Subcutaneous abdominal adipose tissue (tissue), 5 donors: ENCODE measurements around the gene RNF6.
A peak's percentile ranks its signal among the peaks of the same experiment; 100 is the strongest.
"Not testable (repeated sequence)": the region's sequence is repeated elsewhere in the genome, so short reads cannot be mapped to it uniquely, and the experiment has no call there.

Source experiments
- H3K27ac ChIP-seq: one replicate; pipeline ENCODE4 v1.7.0; 2013; ENCODE audit warnings: low read depth, mild to moderate bottlenecking, inconsistent platforms, low read length, moderate library complexity
- H3K27me3 ChIP-seq, 5 donors: one replicate each; pipeline ENCODE4 v1.7.0; 2013; ENCODE audit warnings: low read length in 5 of 5, inconsistent platforms in 1 of 5; ENCODE audit not compliant: control insufficient read depth in 5 of 5, insufficient read depth in 4 of 5
- H3K36me3 ChIP-seq, 5 donors: one replicate each; pipeline ENCODE4 v1.7.0; 2013; ENCODE audit warnings: low read length in 5 of 5; ENCODE audit not compliant: control insufficient read depth in 5 of 5, insufficient read depth in 5 of 5
- H3K4me1 ChIP-seq, 5 donors: one replicate each; pipeline ENCODE4 v1.7.0; 2013; ENCODE audit warnings: low read length in 5 of 5, mild to moderate bottlenecking in 3 of 5, moderate library complexity in 1 of 5; ENCODE audit not compliant: control insufficient read depth in 5 of 5, insufficient read depth in 5 of 5
- H3K4me3 ChIP-seq, 5 donors: one replicate each; pipeline ENCODE4 v1.7.0; 2013; ENCODE audit warnings: low read length in 5 of 5, low read depth in 1 of 5
- H3K9ac ChIP-seq, 5 donors: one replicate each; pipeline ENCODE4 v1.7.0; 2013; ENCODE audit warnings: low read length in 5 of 5, mild to moderate bottlenecking in 4 of 5, moderate library complexity in 3 of 5
- H3K9me3 ChIP-seq, 5 donors: one replicate each; pipeline ENCODE4 v1.7.0; 2013; ENCODE audit warnings: low read length in 5 of 5; ENCODE audit not compliant: control insufficient read depth in 5 of 5
- donor health status: healthy.
- donor health status: healthy.
- donor health status: healthy.
- donor health status: healthy.
- donor health status: healthy.

The RNF6 gene

GRCh38 chr13:26253787-26254582, 31.9 kb upstream of the RNF6 start, which contains the start of gene CDK8:
CDK8 (plus strand) TSS chr13:26254129; CDS start chr13:26254642, 513 bp downstream.
- Histone ChIP-seq H3K4me1 (peaks cover 0 to 19% (median 16%) of the 10 kb centered on the region in 5 donors), H3K36me3 (no peaks in the 10 kb centered on the region), H3K9ac (peak within 1 kb of the TSS; percentile 70 to 88 (median 84)), H3K27ac (peak within 1 kb of the TSS; percentile 89), H3K9me3 (no peaks in the 10 kb centered on the region), H3K27me3 (no peaks in the 10 kb centered on the region), H3K4me3 (peak within 1 kb of the TSS; percentile 77 to 98 (median 87))

GRCh38 chr13:26253262-26253786, 31.2 kb upstream of the RNF6 start:
- Histone ChIP-seq H3K9ac (peak overlapping the region in 3 of 5 donors; percentile 84 to 88 (median 86)), H3K4me3 (peak overlapping the region; percentile 27 to 98 (median 87)), H3K27ac (peak overlapping the region; percentile 89)

GRCh38 chr13:26252006-26252405, 29.9 kb upstream of the RNF6 start:
- not testable (repeated sequence) for H3K4me3 ChIP-seq, H3K9ac ChIP-seq, H3K27ac ChIP-seq, H3K36me3 ChIP-seq, H3K27me3 ChIP-seq, H3K9me3 ChIP-seq
- peaks cover 0 to 19% (median 16%) of the 10 kb centered on the region in 5 donors for H3K4me1 ChIP-seq

More at GRCh38 chr13:26253262-26253786, 31.2 kb upstream of the RNF6 start:
- peaks cover 0 to 19% (median 16%) of the 10 kb centered on the region in 5 donors for H3K4me1 ChIP-seq
- H3K9me3 ChIP-seq: no peaks in the 10 kb centered on the region
- no peaks in the 10 kb centered on the region for H3K36me3 ChIP-seq
- no peaks in the 10 kb centered on the region for H3K27me3 ChIP-seq

- peaks cover 0 to under 1% (median 0%) of the 10 kb centered on the region in 5 donors for H3K4me1 ChIP-seq
- no peaks in the 10 kb centered on the region for H3K36me3 ChIP-seq
- no peak overlapping the region for H3K27ac ChIP-seq
- no peaks in the 10 kb centered on the region for H3K9me3 ChIP-seq
- no peak overlapping the region for H3K9ac ChIP-seq
- no peak overlapping the region for H3K4me3 ChIP-seq
- no peaks in the 10 kb centered on the region for H3K27me3 ChIP-seq
Measured at GRCh38 chr13:26249551-26249950, 27.4 kb upstream of the RNF6 start.

- no peak overlapping the region for H3K9ac ChIP-seq
- no peaks in the 10 kb centered on the region for H3K4me1 ChIP-seq
- H3K27ac ChIP-seq: no peak overlapping the region
- H3K9me3 ChIP-seq: peaks cover 0 to under 1% (median 0%) of the 10 kb centered on the region in 5 donors
- H3K36me3 ChIP-seq: no peaks in the 10 kb centered on the region
- H3K4me3 ChIP-seq: no peak overlapping the region
- no peaks in the 10 kb centered on the region for H3K27me3 ChIP-seq
Measured at GRCh38 chr13:26247608-26248007, 25.5 kb upstream of the RNF6 start.

GRCh38 chr13:26247011-26247410, 24.9 kb upstream of the RNF6 start:
- no peak overlapping the region for H3K4me3 ChIP-seq
- H3K36me3 ChIP-seq: no peaks in the 10 kb centered on the region
- no peak overlapping the region for H3K27ac ChIP-seq
- H3K27me3 ChIP-seq: no peaks in the 10 kb centered on the region
- H3K4me1 ChIP-seq: no peaks in the 10 kb centered on the region
- H3K9ac ChIP-seq: no peak overlapping the region
- H3K9me3 ChIP-seq: peaks cover 0 to 4% (median 0%) of the 10 kb centered on the region in 5 donors

- Histone ChIP-seq H3K36me3 (no peaks in the 10 kb centered on the region), H3K27me3 (no peaks in the 10 kb centered on the region), H3K4me1 (no peaks in the 10 kb centered on the region), H3K9me3 (peaks cover 0 to 4% (median 0%) of the 10 kb centered on the region in 5 donors), H3K27ac (no peak overlapping the region), H3K4me3 (no peak overlapping the region), H3K9ac (no peak overlapping the region)
Measured at GRCh38 chr13:26246154-26246553, 24.0 kb upstream of the RNF6 start.

- H3K27me3 ChIP-seq: peaks cover 0 to 3% (median 0%) of the 10 kb centered on the region in 5 donors
- H3K9ac ChIP-seq: no peak overlapping the region
- no peaks in the 10 kb centered on the region for H3K36me3 ChIP-seq
- H3K4me1 ChIP-seq: no peaks in the 10 kb centered on the region
- no peak overlapping the region for H3K27ac ChIP-seq
- H3K4me3 ChIP-seq: no peak overlapping the region
- H3K9me3 ChIP-seq: no peaks in the 10 kb centered on the region
Measured at GRCh38 chr13:26236296-26236695, 14.2 kb upstream of the RNF6 start.

- H3K4me1 ChIP-seq: no peaks in the 10 kb centered on the region
- H3K4me3 ChIP-seq: no peak overlapping the region
- no peaks in the 10 kb centered on the region for H3K9me3 ChIP-seq
- no peak overlapping the region for H3K27ac ChIP-seq
- no peaks in the 10 kb centered on the region for H3K36me3 ChIP-seq
- H3K9ac ChIP-seq: no peak overlapping the region
- H3K27me3 ChIP-seq: peaks cover 0 to 3% (median 0%) of the 10 kb centered on the region in 5 donors
Measured at GRCh38 chr13:26230703-26231102, 8.6 kb upstream of the RNF6 start.

GRCh38 chr13:26229080-26229615, 7.0 kb upstream of the RNF6 start:
- Histone ChIP-seq H3K4me3 (no peak overlapping the region), H3K36me3 (no peaks in the 10 kb centered on the region), H3K27ac (no peak overlapping the region), H3K4me1 (no peaks in the 10 kb centered on the region), H3K27me3 (peaks cover 0 to 3% (median 0%) of the 10 kb centered on the region in 5 donors), H3K9ac (no peak overlapping the region), H3K9me3 (no peaks in the 10 kb centered on the region)
